ENCODE data around the gene TMEM54.

- TF ChIP-seq CTCF (IDR thresholded peaks at IDR 0.05): no peak
- no peak for TF ChIP-seq EZH2 (IDR thresholded peaks at IDR 0.05; ENCODE audit: borderline replicate concordance, insufficient read depth, low read depth, low read length, poor library complexity, severe bottlenecking)
Observed at GRCh38 chr1:32870615-32871363, 30.4 kb downstream of the TMEM54 start, which contains the start of gene FNDC5.
